ENCODE results near the gene GJD2. TPM values are rescaled to one million over a fixed set of nuclear protein-coding genes. Genes with fewer than 3 reads are reported as not detected.

GJD2 gene
- total RNA-seq, 1 experiment from 2014 or later, result not detected

DNA sequence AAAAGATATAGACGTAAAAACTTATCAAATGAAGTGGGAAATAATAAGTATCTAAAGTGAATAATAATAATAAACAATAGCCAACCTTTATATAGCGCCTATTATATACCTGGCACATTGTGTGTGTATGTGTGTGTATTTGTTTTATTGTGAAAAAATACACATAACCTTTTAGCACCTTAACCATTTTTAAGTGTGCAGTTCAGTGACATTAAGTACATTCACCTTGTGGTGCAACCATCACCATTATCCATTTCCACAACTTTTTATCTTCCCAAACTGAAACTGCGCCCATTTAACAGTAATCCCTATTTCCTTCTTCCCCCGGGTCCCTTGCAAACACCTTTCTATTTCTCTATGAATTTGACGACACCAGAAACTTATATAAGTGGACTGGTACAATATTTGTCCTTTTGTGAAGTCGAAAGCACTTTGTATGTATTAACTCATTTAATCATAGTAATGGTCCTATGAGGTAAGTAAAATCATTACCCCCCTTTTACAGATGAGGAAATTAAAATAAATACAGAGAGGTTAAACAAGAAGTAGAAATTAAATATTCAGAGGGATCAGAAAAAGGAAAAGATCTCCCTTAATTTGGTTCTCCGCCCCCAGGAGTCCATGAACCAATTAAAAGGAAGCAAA lies 33.5 kb downstream of the GJD2 start:
- Histone ChIP-seq H3K4me1 (ENCODE audit: control insufficient read depth, insufficient read depth, low read length) (no peaks in the 10 kb centered on the region), H3K27me3 (ENCODE audit: control insufficient read depth, insufficient read depth, low read length) (peaks cover 9% of the 10 kb centered on the region), H3K36me3 (ENCODE audit: control insufficient read depth, insufficient read depth, low read length) (no peaks in the 10 kb centered on the region), H3K27ac (ENCODE audit: low read length) (no peak overlapping the region), H3K4me3 (ENCODE audit: low read depth in 2 of 2, low read length in 2 of 2) (no peak overlapping the region), H3K9me3 (ENCODE audit: control insufficient read depth, insufficient read depth, low read depth, low read length) (no peaks in the 10 kb centered on the region)
- CTCF ChIA-PET, result no interaction called here
- in situ Hi-C loops (cut with HindIII; ENCODE audit: low pct_unique_long_range_greater_than_20kb, low sequenced_read_pairs), result no loop called here
- ATAC-seq, result no peak
- intact Hi-C loops (cut with micrococcal nuclease; ENCODE audit: unreplicated experiment), result no loop called here
- no TSS peak for BruUV-seq (replicated peaks)
- POLR2A ChIA-PET, result no interaction called here
- DNase-seq (ENCODE audit: low read depth, low spot score), result no peak
- TF ChIP-seq CTCF (IDR thresholded peaks at IDR 0.05), result no peak
- TF ChIP-seq TCF7L2 (IDR thresholded peaks at IDR 0.05; ENCODE audit: low read depth, low read length), result no peak
- no peak for TF ChIP-seq POLR2AphosphoS5 (IDR thresholded peaks at IDR 0.05; ENCODE audit: low read depth, low read length)
- TF ChIP-seq SIN3A (IDR thresholded peaks at IDR 0.05; ENCODE audit: borderline replicate concordance, insufficient read depth, low read depth, low read length), result no peak
- TF ChIP-seq REST (IDR thresholded peaks at IDR 0.05; ENCODE audit: insufficient read depth in 1 of 2, low read depth in 2 of 2, low read length in 1 of 2), result no peak

DNA sequence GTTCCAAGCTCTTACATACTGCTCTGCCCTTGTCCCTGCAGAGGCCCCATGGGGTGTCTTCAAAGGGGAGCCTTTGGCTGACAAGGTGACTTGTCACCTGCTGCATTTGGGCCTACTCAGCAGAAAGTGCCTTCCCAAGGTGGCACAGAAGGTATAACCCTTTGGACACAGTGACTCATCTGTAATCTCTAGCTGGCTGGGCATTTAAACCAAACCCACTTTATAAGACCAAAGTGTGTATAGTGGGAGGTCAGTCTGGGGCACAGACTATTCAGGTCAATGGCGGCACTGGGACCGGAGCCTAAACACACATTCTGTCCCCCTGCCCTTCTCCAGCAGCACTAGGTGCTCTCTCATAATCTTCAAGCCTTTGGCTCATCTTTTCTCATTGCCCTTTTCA lies 35.1 kb downstream of the GJD2 start:
- ATAC-seq (no peak), DNase-seq (ENCODE audit: low read depth, low spot score) (no peak)
- no peaks in the 10 kb centered on the region for H3K4me1 ChIP-seq (ENCODE audit: control insufficient read depth, insufficient read depth, low read length)
- peaks cover 9% of the 10 kb centered on the region for H3K27me3 ChIP-seq (ENCODE audit: control insufficient read depth, insufficient read depth, low read length)
- no peak overlapping the region for H3K4me3 ChIP-seq (ENCODE audit: low read depth in 2 of 2, low read length in 2 of 2)
- POLR2A ChIA-PET, result no interaction called here
- intact Hi-C loops (cut with micrococcal nuclease; ENCODE audit: unreplicated experiment), result no loop called here
- in situ Hi-C loops (cut with HindIII; ENCODE audit: low pct_unique_long_range_greater_than_20kb, low sequenced_read_pairs), result no loop called here
- CTCF ChIA-PET, result no interaction called here
- TF ChIP-seq REST (IDR thresholded peaks at IDR 0.05; ENCODE audit: insufficient read depth in 1 of 2, low read depth in 2 of 2, low read length in 1 of 2) (no peak), CTCF (IDR thresholded peaks at IDR 0.05) (no peak), TCF7L2 (IDR thresholded peaks at IDR 0.05; ENCODE audit: low read depth, low read length) (no peak), SIN3A (IDR thresholded peaks at IDR 0.05; ENCODE audit: borderline replicate concordance, insufficient read depth, low read depth, low read length) (no peak), POLR2AphosphoS5 (IDR thresholded peaks at IDR 0.05; ENCODE audit: low read depth, low read length) (no peak)
- H3K36me3 ChIP-seq (ENCODE audit: control insufficient read depth, insufficient read depth, low read length), result no peaks in the 10 kb centered on the region
- H3K9me3 ChIP-seq (ENCODE audit: control insufficient read depth, insufficient read depth, low read depth, low read length), result no peaks in the 10 kb centered on the region
- no peak overlapping the region for H3K27ac ChIP-seq (ENCODE audit: low read length)
- no TSS peak for BruUV-seq (replicated peaks)

Data from Panc1 (cell line).